ENCODE data around the gene PARL.

The PARL gene

GRCh38 chr3:183818041-183818620 is 66.5 kb downstream of the PARL start:
- DNase-seq (ENCODE audit: low spot score) = no peak

- no peak for DNase-seq (ENCODE audit: low spot score)
Measured at GRCh38 chr3:183817639-183818038, 67.0 kb downstream of the PARL start.

GRCh38 chr3:183816681-183817510 is 67.8 kb downstream of the PARL start:
- no peak for DNase-seq (ENCODE audit: low spot score)

- no peak for DNase-seq (ENCODE audit: low spot score)
Measured at GRCh38 chr3:183815951-183816475, 68.7 kb downstream of the PARL start.

GRCh38 chr3:183815563-183815940 is 69.1 kb downstream of the PARL start:
- no peak for DNase-seq (ENCODE audit: low spot score)

- no peak for DNase-seq (ENCODE audit: low spot score)
Measured at GRCh38 chr3:183814240-183814639, 70.4 kb downstream of the PARL start.

- no peak for DNase-seq (ENCODE audit: low spot score)
Measured at GRCh38 chr3:183812761-183813445, 71.8 kb downstream of the PARL start.

- DNase-seq (ENCODE audit: low spot score) = no peak
Measured at GRCh38 chr3:183811638-183812037, 73.0 kb downstream of the PARL start.

GRCh38 chr3:183810643-183811594 is 73.8 kb downstream of the PARL start:
- no peak for DNase-seq (ENCODE audit: low spot score)

- DNase-seq (ENCODE audit: low spot score) = no peak
Measured at GRCh38 chr3:183809270-183809669, 75.4 kb downstream of the PARL start.

GRCh38 chr3:183808355-183808754 is 76.3 kb downstream of the PARL start:
- DNase-seq (ENCODE audit: low spot score) = no peak

- no peak for DNase-seq (ENCODE audit: low spot score)
Measured at GRCh38 chr3:183807881-183808280, 76.8 kb downstream of the PARL start.

GRCh38 chr3:183807209-183807728 is 77.4 kb downstream of the PARL start:
- DNase-seq (ENCODE audit: low spot score) = no peak

- no peak for DNase-seq (ENCODE audit: low spot score)
Measured at GRCh38 chr3:183802989-183803388, 81.7 kb downstream of the PARL start.

- no peak for DNase-seq (ENCODE audit: low spot score)
Measured at GRCh38 chr3:183801601-183802000, 83.1 kb downstream of the PARL start.

GRCh38 chr3:183800243-183800863 is 84.3 kb downstream of the PARL start:
- no peak for DNase-seq (ENCODE audit: low spot score)

GRCh38 chr3:183799461-183799860 is 85.2 kb downstream of the PARL start:
- DNase-seq (ENCODE audit: low spot score) = no peak

GRCh38 chr3:183797996-183798395 is 86.7 kb downstream of the PARL start:
- DNase-seq (ENCODE audit: low spot score) = no peak

GRCh38 chr3:183796372-183796771 is 88.3 kb downstream of the PARL start:
- no peak for DNase-seq (ENCODE audit: low spot score)

GRCh38 chr3:183794452-183794851 is 90.2 kb downstream of the PARL start:
- no peak for DNase-seq (ENCODE audit: low spot score)

- DNase-seq (ENCODE audit: low spot score) = no peak
Measured at GRCh38 chr3:183792976-183793375, 91.7 kb downstream of the PARL start.
